H9 (cell line): ENCODE measurements around the gene FOXL1. TPM values are rescaled to one million over a fixed set of nuclear protein-coding genes. Genes with fewer than 3 reads are reported as not detected.

ENCODE experiments used
- DNase-seq: peaks from one replicate; pipeline ENCODE4 v3.0.0-alpha.2; 2017
- H2AFZ ChIP-seq: one replicate; pipeline ENCODE4 v1.6.1; 2013; ENCODE audit warnings: mild to moderate bottlenecking, low read length, control low read depth, moderate library complexity
- H2AK5ac ChIP-seq: 2 replicates; pipeline ENCODE4 v1.6.1; 2013; ENCODE audit warnings: low read length, control low read depth, mixed read lengths; ENCODE audit not compliant: insufficient read length
- H2BK120ac ChIP-seq: one replicate; pipeline ENCODE4 v1.6.1; 2013; ENCODE audit warnings: low read depth, mild to moderate bottlenecking, low read length, control low read depth, inconsistent platforms; ENCODE audit not compliant: poor library complexity, severe bottlenecking
- H2BK12ac ChIP-seq: 2 replicates; pipeline ENCODE4 v1.6.1; 2013; ENCODE audit warnings: low read length, control low read depth, mixed read lengths, low read depth; ENCODE audit not compliant: insufficient read length
- H2BK15ac ChIP-seq: 2 replicates; pipeline ENCODE4 v1.6.1; 2013; ENCODE audit warnings: low read depth, low read length, control low read depth
- H2BK20ac ChIP-seq: one replicate; pipeline ENCODE4 v1.6.1; 2013; ENCODE audit warnings: low read depth, mild to moderate bottlenecking, low read length, control low read depth, inconsistent platforms; ENCODE audit not compliant: poor library complexity, severe bottlenecking
- H2BK5ac ChIP-seq: 2 replicates; pipeline ENCODE4 v1.6.1; 2013; ENCODE audit warnings: low read length, control low read depth, mixed read lengths; ENCODE audit not compliant: insufficient read length
- H3K14ac ChIP-seq: 2 replicates; pipeline ENCODE4 v1.6.1; 2013; ENCODE audit warnings: low read length, control low read depth; ENCODE audit not compliant: insufficient read depth
- H3K18ac ChIP-seq: 2 replicates; pipeline ENCODE4 v1.6.1; 2013; ENCODE audit warnings: low read depth, mild to moderate bottlenecking, mixed read lengths, low read length, control low read depth; ENCODE audit not compliant: insufficient read length
- H3K23ac ChIP-seq: 2 replicates; pipeline ENCODE4 v1.6.1; 2013; ENCODE audit warnings: low read length, control low read depth, mixed read lengths, low read depth; ENCODE audit not compliant: insufficient read length
- H3K23me2 ChIP-seq: 2 replicates; pipeline ENCODE4 v1.6.1; 2013; ENCODE audit warnings: low read depth, mild to moderate bottlenecking, mixed read lengths, low read length, control low read depth; ENCODE audit not compliant: insufficient read length, poor library complexity, severe bottlenecking
- H3K27ac ChIP-seq: 2 replicates; pipeline ENCODE4 v1.5.1; 2013; ENCODE audit warnings: low read length, control low read depth, mixed read lengths, low read depth; ENCODE audit not compliant: insufficient read length
- H3K27me3 ChIP-seq: 2 replicates; pipeline ENCODE4 v1.6.1; 2013; ENCODE audit warnings: low read length, control low read depth, inconsistent platforms; ENCODE audit not compliant: insufficient read depth
- H3K4ac ChIP-seq: 2 replicates; pipeline ENCODE4 v1.6.1; 2013; ENCODE audit warnings: low read depth, mild to moderate bottlenecking, control low read depth, inconsistent platforms, low read length, moderate library complexity
- H3K4me1 ChIP-seq: 2 replicates; pipeline ENCODE4 v1.6.1; 2013; ENCODE audit warnings: low read length, control low read depth, inconsistent platforms; ENCODE audit not compliant: insufficient read depth
- H3K4me2 ChIP-seq: 2 replicates; pipeline ENCODE4 v1.6.1; 2013; ENCODE audit warnings: low read length, control low read depth, mixed read lengths; ENCODE audit not compliant: insufficient read length, insufficient read depth
- H3K56ac ChIP-seq: 2 replicates; pipeline ENCODE4 v1.6.1; 2013; ENCODE audit warnings: low read depth, mild to moderate bottlenecking, mixed read lengths, low read length, control low read depth; ENCODE audit not compliant: insufficient read length
- H3K79me1 ChIP-seq: 2 replicates; pipeline ENCODE4 v1.6.1; 2013; ENCODE audit warnings: low read depth, mild to moderate bottlenecking, moderate library complexity, low read length, control low read depth, inconsistent platforms; ENCODE audit not compliant: insufficient read depth, poor library complexity, severe bottlenecking
- H3K79me2 ChIP-seq: 2 replicates; pipeline ENCODE4 v1.6.1; 2013; ENCODE audit warnings: low read length, control low read depth, inconsistent platforms; ENCODE audit not compliant: insufficient read depth
- H3K9ac ChIP-seq: 2 replicates; pipeline ENCODE4 v1.6.1; 2013; ENCODE audit warnings: low read length, control low read depth, mixed read lengths; ENCODE audit not compliant: insufficient read length; ENCODE audit errors: extremely low read depth
- H3K9me3 ChIP-seq: one replicate; pipeline ENCODE4 v1.6.1; 2013; ENCODE audit warnings: low read depth, low read length, inconsistent platforms; ENCODE audit not compliant: control insufficient read depth
- H3T11ph ChIP-seq: one replicate; pipeline ENCODE4 v1.6.1; 2013; ENCODE audit warnings: mild to moderate bottlenecking, low read length, control low read depth, inconsistent platforms
- H4K20me1 ChIP-seq: one replicate; pipeline ENCODE4 v1.6.1; 2013; ENCODE audit not compliant: control insufficient read depth, insufficient read length, insufficient read depth
- H4K5ac ChIP-seq: 2 replicates; pipeline ENCODE4 v1.6.1; 2013; ENCODE audit warnings: low read depth, mild to moderate bottlenecking, mixed read lengths, low read length, control low read depth; ENCODE audit not compliant: insufficient read length
- H4K8ac ChIP-seq: replicated peaks from 2 replicates; pipeline ENCODE4 v1.6.1; 2013; ENCODE audit warnings: low read length, control low read depth, mixed read lengths, low read depth; ENCODE audit not compliant: insufficient read length
- H4K91ac ChIP-seq: 2 replicates; pipeline ENCODE4 v1.6.1; 2013; ENCODE audit warnings: low read depth, mild to moderate bottlenecking, moderate library complexity, mixed read lengths, low read length, control low read depth; ENCODE audit not compliant: insufficient read length
- H3K27ac Mint-ChIP-seq, 3 experiments: 2 replicates in 2 of 3; 3 replicates in 1 of 3; pipeline ENCODE4 v1.8.0; 2020 to 2021; ENCODE audit warnings: mixed read lengths in 3 of 3, mild to moderate bottlenecking in 1 of 3, moderate library complexity in 1 of 3
- H3K27me3 Mint-ChIP-seq: 2 replicates; pipeline ENCODE4 v1.8.0; 2021; ENCODE audit warnings: low read depth, mild to moderate bottlenecking, moderate library complexity, mixed read lengths
- H3K36me3 Mint-ChIP-seq, 3 experiments: 2 replicates in 2 of 3; 3 replicates in 1 of 3; pipeline ENCODE4 v1.8.0; 2020 to 2021; ENCODE audit warnings: low read depth in 3 of 3, mixed read lengths in 3 of 3; ENCODE audit not compliant: insufficient read depth in 1 of 3
- H3K4me1 Mint-ChIP-seq, 2 experiments: 2 replicates each; pipeline ENCODE4 v1.8.0; 2020; ENCODE audit warnings: mixed read lengths in 2 of 2
- H3K4me3 Mint-ChIP-seq, 2 experiments: 2 replicates in 1 of 2; 3 replicates in 1 of 2; pipeline ENCODE4 v1.8.0; 2020 to 2021; ENCODE audit warnings: mild to moderate bottlenecking in 2 of 2, mixed read lengths in 2 of 2, moderate library complexity in 1 of 2
- H3K9me3 Mint-ChIP-seq, 2 experiments: 2 replicates in 1 of 2; 3 replicates in 1 of 2; pipeline ENCODE4 v1.8.0; 2020; ENCODE audit warnings: mild to moderate bottlenecking in 2 of 2, mixed read lengths in 2 of 2, moderate library complexity in 1 of 2
- WGBS: extraction: QIAGEN DNeasy Blood & Tissue Kit; methylation state at CpG from one replicate; pipeline ENCODE4 v1.1.7; 2013; ENCODE audit warnings: missing lambda C conversion rate, low lambda C conversion rate, mixed read lengths; ENCODE audit not compliant: insufficient read length; ENCODE audit errors: extremely low coverage; 5-methylcytosine and 5-hydroxymethylcytosine counted together
- total RNA-seq: library from RNA; stranded (reverse); gene quantifications from 2 replicates; pipeline ENCODE4 v1.2.1, GENCODE V29; 2021
- TF ChIP-seq, protein P1 (sequence below): fragments of 200-600 bp; sonication (generic); conservative IDR thresholded peaks from 3 replicates; pipeline ENCODE4 v1.8.0; 2021; ENCODE audit warnings: antibody characterized with exemption, mild to moderate bottlenecking

The FOXL1 gene
- total RNA-seq, 1 experiment from 2014 or later = 0.09 TPM

DNA sequence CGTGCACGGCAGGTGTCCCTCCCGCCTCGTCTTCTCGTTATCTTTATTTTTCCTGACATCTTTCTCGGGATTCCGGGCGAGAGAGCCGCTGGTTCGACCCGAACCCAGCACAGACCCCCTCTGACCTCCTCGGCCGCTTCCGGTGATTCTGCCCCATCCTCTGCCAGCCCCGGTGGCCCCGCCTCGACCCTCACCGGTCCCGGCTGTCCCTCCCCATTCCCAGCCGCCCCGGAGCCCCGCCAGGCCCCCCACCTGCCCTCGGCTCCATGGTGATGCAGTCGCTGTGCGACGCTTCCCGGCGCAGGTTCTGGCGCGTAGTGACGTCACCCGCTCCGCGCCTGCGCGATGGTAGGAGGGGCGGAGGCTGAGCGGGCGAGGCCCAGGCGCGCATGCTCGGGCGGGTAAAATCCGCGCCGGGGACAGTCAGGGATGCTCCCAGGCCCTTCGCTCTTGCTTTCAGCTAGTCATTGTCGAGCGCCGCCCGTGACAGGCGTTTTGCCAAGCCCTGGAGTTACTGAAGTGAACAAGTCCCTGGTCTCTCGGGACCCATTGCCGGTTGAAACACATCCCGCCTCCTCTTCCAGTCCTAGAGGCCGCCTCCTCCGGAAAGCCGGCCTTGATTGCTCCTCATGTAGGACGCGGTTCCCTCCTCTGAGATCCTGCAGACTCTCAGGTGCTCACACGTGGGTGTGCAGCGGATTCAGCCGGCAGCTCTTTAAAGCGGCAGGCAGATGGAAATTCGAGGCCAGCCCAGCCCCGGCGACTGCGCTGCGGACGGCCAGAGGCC lies 23.2 kb upstream of the FOXL1 start, which contains the start of gene MTHFSD:
Gene MTHFSD (minus strand): TSS at position 319 of the 787 bp plus-strand sequence. CDS start 51 bp downstream, at position 268.
- H3K23me2 ChIP-seq = peaks cover 6% of the 10 kb centered on the region
- peak within 1 kb of the TSS; percentile 88 for H3K18ac ChIP-seq
- H3K4ac ChIP-seq = no peak within 1 kb of the TSS; the same call in 1 of the 2 replicates
- H2BK120ac ChIP-seq = peak within 1 kb of the TSS; percentile 92
- H4K20me1 ChIP-seq = no peaks in the 10 kb centered on the region
- no peaks in the 10 kb centered on the region for H3K79me1 ChIP-seq
- no peak within 1 kb of the TSS for H4K91ac ChIP-seq
- Mint-ChIP-seq H3K27ac (peak within 1 kb of the TSS; percentile 68 to 96 (median 95); a peak in 4 of 7 replicates), H3K27me3 (no peaks in the 10 kb centered on the region; the same call in none of the 2 replicates), H3K36me3 (no peaks in the 10 kb centered on the region), H3K4me1 (peaks cover 0 to 11% of the 10 kb centered on the region in 2 experiments; a peak in 2 of 4 replicates), H3K9me3 (no peaks in the 10 kb centered on the region; a peak in 1 of 5 replicates), H3K4me3 (peak within 1 kb of the TSS; percentile 83 to 89)
- no peak within 1 kb of the TSS for H3K56ac ChIP-seq
- no peak within 1 kb of the TSS for H2BK15ac ChIP-seq
- H2BK5ac ChIP-seq = no peak within 1 kb of the TSS
- H3K27me3 ChIP-seq = no peaks in the 10 kb centered on the region
- no peaks in the 10 kb centered on the region for H3K4me1 ChIP-seq
- H3K9me3 ChIP-seq = no peaks in the 10 kb centered on the region
- H3T11ph ChIP-seq = no peak within 1 kb of the TSS
- H2AFZ ChIP-seq = no peak within 1 kb of the TSS
- peak within 1 kb of the TSS; percentile 31 for H4K5ac ChIP-seq
- peak within 1 kb of the TSS; percentile 76 for H3K4me2 ChIP-seq
- no peaks in the 10 kb centered on the region for H3K79me2 ChIP-seq
- H4K8ac ChIP-seq = no peak within 1 kb of the TSS
- no peak within 1 kb of the TSS for H3K27ac ChIP-seq
- peak within 1 kb of the TSS; percentile 88 for H3K14ac ChIP-seq
- H2BK12ac ChIP-seq = no peak within 1 kb of the TSS
- H2BK20ac ChIP-seq = no peak within 1 kb of the TSS
- peak within 1 kb of the TSS; percentile 72 for H3K9ac ChIP-seq
- no peak within 1 kb of the TSS for H3K23ac ChIP-seq
- no CpG with 5 or more reads among the region's 70 CpGs for WGBS
- H2AK5ac ChIP-seq = no peak within 1 kb of the TSS
- TF ChIP-seq, protein P1, sequence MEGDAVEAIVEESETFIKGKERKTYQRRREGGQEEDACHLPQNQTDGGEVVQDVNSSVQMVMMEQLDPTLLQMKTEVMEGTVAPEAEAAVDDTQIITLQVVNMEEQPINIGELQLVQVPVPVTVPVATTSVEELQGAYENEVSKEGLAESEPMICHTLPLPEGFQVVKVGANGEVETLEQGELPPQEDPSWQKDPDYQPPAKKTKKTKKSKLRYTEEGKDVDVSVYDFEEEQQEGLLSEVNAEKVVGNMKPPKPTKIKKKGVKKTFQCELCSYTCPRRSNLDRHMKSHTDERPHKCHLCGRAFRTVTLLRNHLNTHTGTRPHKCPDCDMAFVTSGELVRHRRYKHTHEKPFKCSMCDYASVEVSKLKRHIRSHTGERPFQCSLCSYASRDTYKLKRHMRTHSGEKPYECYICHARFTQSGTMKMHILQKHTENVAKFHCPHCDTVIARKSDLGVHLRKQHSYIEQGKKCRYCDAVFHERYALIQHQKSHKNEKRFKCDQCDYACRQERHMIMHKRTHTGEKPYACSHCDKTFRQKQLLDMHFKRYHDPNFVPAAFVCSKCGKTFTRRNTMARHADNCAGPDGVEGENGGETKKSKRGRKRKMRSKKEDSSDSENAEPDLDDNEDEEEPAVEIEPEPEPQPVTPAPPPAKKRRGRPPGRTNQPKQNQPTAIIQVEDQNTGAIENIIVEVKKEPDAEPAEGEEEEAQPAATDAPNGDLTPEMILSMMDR = no peak
- DNase-seq = peak; percentile 92
